Body of pancreas (tissue), 4 donors: ENCODE data around the gene PAPPA2.

Experiments used
- POLR2A ChIP-seq, 3 donors: fragments of 450-650 bp; IDR thresholded peaks; one replicate each; pipeline ENCODE4 v1.6.1; 2016; ENCODE audit warnings: antibody characterized with exemption in 3 of 3, mild to moderate bottlenecking in 2 of 3
- TF ChIP-seq, protein P1 (sequence below), 7 experiments: fragments of 450-650 bp in 4 of 7; fragments of 200-600 bp in 3 of 7; sonication (generic) in 3 of 7; IDR thresholded peaks; one replicate each; pipeline ENCODE4 v1.5.1; 2016 to 2019; ENCODE audit warnings: antibody characterized with exemption in 7 of 7

- TF ChIP-seq, protein P1, sequence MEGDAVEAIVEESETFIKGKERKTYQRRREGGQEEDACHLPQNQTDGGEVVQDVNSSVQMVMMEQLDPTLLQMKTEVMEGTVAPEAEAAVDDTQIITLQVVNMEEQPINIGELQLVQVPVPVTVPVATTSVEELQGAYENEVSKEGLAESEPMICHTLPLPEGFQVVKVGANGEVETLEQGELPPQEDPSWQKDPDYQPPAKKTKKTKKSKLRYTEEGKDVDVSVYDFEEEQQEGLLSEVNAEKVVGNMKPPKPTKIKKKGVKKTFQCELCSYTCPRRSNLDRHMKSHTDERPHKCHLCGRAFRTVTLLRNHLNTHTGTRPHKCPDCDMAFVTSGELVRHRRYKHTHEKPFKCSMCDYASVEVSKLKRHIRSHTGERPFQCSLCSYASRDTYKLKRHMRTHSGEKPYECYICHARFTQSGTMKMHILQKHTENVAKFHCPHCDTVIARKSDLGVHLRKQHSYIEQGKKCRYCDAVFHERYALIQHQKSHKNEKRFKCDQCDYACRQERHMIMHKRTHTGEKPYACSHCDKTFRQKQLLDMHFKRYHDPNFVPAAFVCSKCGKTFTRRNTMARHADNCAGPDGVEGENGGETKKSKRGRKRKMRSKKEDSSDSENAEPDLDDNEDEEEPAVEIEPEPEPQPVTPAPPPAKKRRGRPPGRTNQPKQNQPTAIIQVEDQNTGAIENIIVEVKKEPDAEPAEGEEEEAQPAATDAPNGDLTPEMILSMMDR (IDR thresholded peaks at IDR 0.05), result no peak
- no peak for TF ChIP-seq POLR2A (IDR thresholded peaks at IDR 0.05)
Measured at GRCh38 chr1:176849281-176849680, 386.3 kb downstream of the PAPPA2 start.
